Measurements from ENCODE around the gene TUBB. TPM values are rescaled to one million over a fixed set of nuclear protein-coding genes. Genes with fewer than 3 reads are reported as not detected.
"Not testable (repeated sequence)": the region's sequence is repeated elsewhere in the genome, so short reads cannot be mapped to it uniquely, and the experiment has no call there.

Gene TUBB
- total RNA-seq, 1 experiment from 2014 or later = 1,719 TPM

DNA sequence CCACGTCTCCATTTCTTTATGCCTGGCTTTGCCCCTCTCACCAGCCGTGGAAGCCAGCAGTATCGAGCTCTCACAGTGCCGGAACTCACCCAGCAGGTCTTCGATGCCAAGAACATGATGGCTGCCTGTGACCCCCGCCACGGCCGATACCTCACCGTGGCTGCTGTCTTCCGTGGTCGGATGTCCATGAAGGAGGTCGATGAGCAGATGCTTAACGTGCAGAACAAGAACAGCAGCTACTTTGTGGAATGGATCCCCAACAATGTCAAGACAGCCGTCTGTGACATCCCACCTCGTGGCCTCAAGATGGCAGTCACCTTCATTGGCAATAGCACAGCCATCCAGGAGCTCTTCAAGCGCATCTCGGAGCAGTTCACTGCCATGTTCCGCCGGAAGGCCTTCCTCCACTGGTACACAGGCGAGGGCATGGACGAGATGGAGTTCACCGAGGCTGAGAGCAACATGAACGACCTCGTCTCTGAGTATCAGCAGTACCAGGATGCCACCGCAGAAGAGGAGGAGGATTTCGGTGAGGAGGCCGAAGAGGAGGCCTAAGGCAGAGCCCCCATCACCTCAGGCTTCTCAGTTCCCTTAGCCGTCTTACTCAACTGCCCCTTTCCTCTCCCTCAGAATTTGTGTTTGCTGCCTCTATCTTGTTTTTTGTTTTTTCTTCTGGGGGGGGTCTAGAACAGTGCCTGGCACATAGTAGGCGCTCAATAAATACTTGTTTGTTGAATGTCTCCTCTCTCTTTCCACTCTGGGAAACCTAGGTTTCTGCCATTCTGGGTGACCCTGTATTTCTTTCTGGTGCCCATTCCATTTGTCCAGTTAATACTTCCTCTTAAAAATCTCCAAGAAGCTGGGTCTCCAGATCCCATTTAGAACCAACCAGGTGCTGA is 3.9 kb downstream of the TUBB start:
- not testable (repeated sequence) for H2AFZ ChIP-seq (ENCODE audit: low read length); H3K23me2 ChIP-seq (ENCODE audit: insufficient read length, low read depth, low read length, poor library complexity, severe bottlenecking); H4K8ac ChIP-seq (replicated peaks; ENCODE audit: insufficient read length, low read depth, low read length); H3K23ac ChIP-seq (ENCODE audit: insufficient read length, low read depth, low read length); H3K9me3 ChIP-seq (ENCODE audit: control insufficient read depth, low read depth, low read length); H4K91ac ChIP-seq (ENCODE audit: insufficient read length, low read depth, low read length); DNase-seq; H4K20me1 ChIP-seq (ENCODE audit: control insufficient read depth, insufficient read depth, insufficient read length); H2BK20ac ChIP-seq (ENCODE audit: low read depth, low read length, poor library complexity, severe bottlenecking); H2BK5ac ChIP-seq (ENCODE audit: insufficient read length, low read length); H2BK15ac ChIP-seq (ENCODE audit: low read depth, low read length); H3K56ac ChIP-seq (ENCODE audit: insufficient read length, low read depth, low read length); H3K4ac ChIP-seq (ENCODE audit: low read depth, low read length); H3K9ac ChIP-seq (ENCODE audit: extremely low read depth, insufficient read length, low read length); H3K27me3 Mint-ChIP-seq (ENCODE audit: low read depth); H3K9me3 Mint-ChIP-seq; H2AK5ac ChIP-seq (ENCODE audit: insufficient read length, low read length); H3K18ac ChIP-seq (ENCODE audit: insufficient read length, low read depth, low read length); H3K27me3 ChIP-seq (ENCODE audit: insufficient read depth, low read length); H2BK120ac ChIP-seq (ENCODE audit: low read depth, low read length, poor library complexity, severe bottlenecking); H3K27ac ChIP-seq (ENCODE audit: insufficient read length, low read depth, low read length); H3T11ph ChIP-seq (ENCODE audit: low read length); H3K4me1 ChIP-seq (ENCODE audit: insufficient read depth, low read length); H4K5ac ChIP-seq (ENCODE audit: insufficient read length, low read depth, low read length); H3K79me1 ChIP-seq (ENCODE audit: insufficient read depth, low read depth, low read length, poor library complexity, severe bottlenecking); H3K4me2 ChIP-seq (ENCODE audit: insufficient read depth, insufficient read length, low read length); H2BK12ac ChIP-seq (ENCODE audit: insufficient read length, low read depth, low read length); H3K14ac ChIP-seq (ENCODE audit: insufficient read depth, low read length)
- peak overlapping the region; percentile 64 to 98 for H3K4me3 Mint-ChIP-seq
- no CpG with 5 or more reads among the region's 29 CpGs for WGBS (ENCODE audit: extremely low coverage, insufficient read length, low lambda C conversion rate)
- H3K27ac Mint-ChIP-seq = peak overlapping the region; percentile 82 to 93 (median 90); a peak in 6 of 7 replicates
- H3K79me2 ChIP-seq (ENCODE audit: insufficient read depth, low read length) = peaks cover 11% of the 10 kb centered on the region; the same call in 1 of the 2 replicates
- peaks cover 45 to 73% (median 58%) of the 10 kb centered on the region in 3 experiments for H3K36me3 Mint-ChIP-seq (ENCODE audit: insufficient read depth in 1 of 3, low read depth in 3 of 3)
- peaks cover 26 to 36% of the 10 kb centered on the region in 2 experiments for H3K4me1 Mint-ChIP-seq
